PC-3 (cell line): ENCODE data around the gene TANGO2. TPM values are rescaled to one million over a fixed set of nuclear protein-coding genes. Genes with fewer than 3 reads are reported as not detected.

ENCODE experiments used
- ATAC-seq: fragments of 200-7000 bp; cut with Tn5 transposase; 2 replicates; pipeline ENCODE4 v1.9.1; 2020; ENCODE audit warnings: mild to moderate bottlenecking, moderate library complexity
- BruUV-seq: library from RNA; stranded (reverse); fragments of 400-500 nt; replicated peaks from 2 replicates; lab custom pipeline; 2021; lab: Mats Ljungman, UMichigan
- CTCF ChIA-PET: fragments of 300-600 bp; sonication (Branson Sonifier 250); formaldehyde crosslinking; loops from one replicate; lab custom pipeline; 2022; ENCODE audit warnings: antibody characterized with exemption; lab: Charles Lee
- POLR2A ChIA-PET: fragments of 300-600 bp; sonication (Branson Sonifier 250); formaldehyde crosslinking; loops from one replicate; lab custom pipeline; 2022; ENCODE audit warnings: antibody characterized with exemption; ENCODE audit not compliant: unreplicated experiment; lab: Charles Lee
- DNase-seq: peaks from one replicate; pipeline ENCODE4 v3.0.0-alpha.2; 2015
- H2AFZ ChIP-seq: fragments of 300-600 bp; sonication (generic); 2 replicates; pipeline ENCODE4 v1.6.0; 2016; ENCODE audit warnings: antibody characterized with exemption, low read length
- H3F3A ChIP-seq: fragments of 300-600 bp; sonication (generic); one replicate; pipeline ENCODE4 v1.6.0; 2017; ENCODE audit warnings: antibody characterized with exemption, low read length, control low read depth, mild to moderate bottlenecking; ENCODE audit not compliant: unreplicated experiment
- H3K27ac ChIP-seq: fragments of 300-600 bp; sonication (generic); 2 replicates; pipeline ENCODE4 v1.5.1; 2016; ENCODE audit warnings: mild to moderate bottlenecking, low read length
- H3K27me3 ChIP-seq: fragments of 300-600 bp; sonication (generic); 2 replicates; pipeline ENCODE4 v1.6.1; 2016; ENCODE audit warnings: low read length, mixed read lengths
- H3K36me3 ChIP-seq: fragments of 300-600 bp; sonication (generic); 2 replicates; pipeline ENCODE4 v1.6.1; 2016; ENCODE audit warnings: low read depth, mixed run types, low read length, mixed read lengths
- H3K4me1 ChIP-seq: fragments of 300-600 bp; sonication (generic); 2 replicates; pipeline ENCODE4 v1.5.1; 2016; ENCODE audit warnings: low read length; ENCODE audit not compliant: insufficient read depth
- H3K4me2 ChIP-seq: fragments of 300-600 bp; sonication (generic); 2 replicates; pipeline ENCODE4 v1.6.0; 2016; ENCODE audit warnings: low read length
- H3K4me3 ChIP-seq: fragments of 300-600 bp; sonication (generic); 2 replicates; pipeline ENCODE4 v1.5.1; 2016; ENCODE audit warnings: mild to moderate bottlenecking, low read length, mixed read lengths
- H3K79me2 ChIP-seq: fragments of 300-600 bp; sonication (generic); 2 replicates; pipeline ENCODE4 v1.6.1; 2017; ENCODE audit warnings: low read length, mixed read lengths
- H3K9ac ChIP-seq: fragments of 300-600 bp; sonication (generic); 2 replicates; pipeline ENCODE4 v1.6.0; 2016; ENCODE audit warnings: mild to moderate bottlenecking, low read length
- H3K9me2 ChIP-seq: fragments of 300-600 bp; sonication (generic); replicated peaks from 2 replicates; pipeline ENCODE4 v1.6.1; 2016; ENCODE audit warnings: mixed run types, low read length, mixed read lengths
- H3K9me3 ChIP-seq: fragments of 300-600 bp; sonication (generic); 2 replicates; pipeline ENCODE4 v1.6.1; 2016; ENCODE audit warnings: low read length, mixed read lengths
- H4K20me1 ChIP-seq: fragments of 300-600 bp; sonication (generic); 2 replicates; pipeline ENCODE4 v1.6.1; 2016; ENCODE audit warnings: low read length, mixed read lengths
- EZH2 ChIP-seq: fragments of 300-600 bp; sonication (generic); IDR thresholded peaks from one replicate; pipeline ENCODE4 v1.6.1; 2017; ENCODE audit warnings: antibody characterized with exemption, mild to moderate bottlenecking, low read length; ENCODE audit not compliant: unreplicated experiment
- EZH2phosphoT487 ChIP-seq: fragments of 300-600 bp; sonication (generic); IDR thresholded peaks from 2 replicates; pipeline ENCODE4 v1.6.1; 2018; ENCODE audit warnings: mild to moderate bottlenecking, antibody characterized with exemption, low read length, borderline replicate concordance
- intact Hi-C: fragments of 100-400 bp; cut with micrococcal nuclease; formaldehyde crosslinking; loops from 2 replicates; pipeline ENCODE4 v1.9.0; 2023
- total RNA-seq: library from RNA; depleted of rRNA; stranded (reverse); fragments of >200 nt; gene quantifications from 2 replicates; pipeline ENCODE4 v1.2.3, GENCODE V29; 2014
- TF ChIP-seq, protein P1 (sequence below): fragments of 300-600 bp; sonication (generic); conservative IDR thresholded peaks from 2 replicates; pipeline ENCODE4 v1.5.1; 2017; ENCODE audit warnings: antibody characterized with exemption, low read depth, mild to moderate bottlenecking, low read length

Gene TANGO2
- total RNA-seq, 1 experiment from 2014 or later, result 23.5 TPM

DNA sequence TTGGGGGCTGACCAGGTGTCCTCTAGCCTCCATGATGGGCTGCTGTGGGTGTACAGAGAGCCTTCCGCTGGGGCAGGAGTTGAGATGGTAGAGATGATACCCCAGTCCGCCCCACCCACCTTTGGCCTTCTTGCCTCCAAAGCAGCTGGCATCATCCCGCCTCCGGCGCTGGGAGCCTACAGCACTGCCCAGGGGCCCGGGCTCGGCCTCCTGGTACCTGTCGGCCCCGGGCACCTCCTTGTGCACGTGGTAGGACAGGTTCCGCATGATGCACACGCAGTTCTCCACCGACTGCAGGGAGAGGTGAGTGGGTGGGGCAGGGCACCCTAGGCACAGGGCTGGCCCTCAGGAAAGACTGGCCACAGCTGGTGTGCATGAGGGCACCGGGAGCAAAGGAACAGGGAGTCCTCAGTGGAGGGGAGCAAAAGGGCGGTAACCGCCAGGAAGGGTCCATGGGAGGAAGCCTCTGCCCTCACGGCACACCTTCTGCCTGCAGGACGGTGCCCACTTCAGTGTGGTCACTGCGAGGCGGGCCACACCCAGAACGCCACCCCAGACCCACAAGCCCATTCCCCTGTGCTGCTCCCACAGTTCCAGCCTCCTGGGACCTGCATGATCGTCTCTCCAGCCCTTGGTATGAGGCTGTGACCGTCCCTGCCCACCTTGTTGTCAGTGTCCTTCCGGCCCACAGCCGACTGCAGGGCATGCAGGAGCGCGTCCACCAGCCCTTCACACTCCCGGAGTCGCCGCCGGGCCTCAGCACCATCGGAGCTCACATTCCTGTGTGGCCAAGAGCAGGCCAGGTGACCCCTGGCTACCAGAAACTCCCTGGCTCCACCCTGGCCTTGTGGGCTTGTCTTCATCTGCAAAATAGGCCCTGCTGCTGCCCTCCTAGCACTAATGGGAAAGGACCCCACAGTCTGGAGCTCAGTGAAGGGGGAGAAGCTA, 43.3 kb upstream of the TANGO2 start:
- Histone ChIP-seq H3K4me3 (no peak overlapping the region), H3K27ac (no peak overlapping the region), H3F3A (no peaks in the 10 kb centered on the region), H4K20me1 (no peaks in the 10 kb centered on the region), H2AFZ (no peak overlapping the region), H3K4me2 (no peak overlapping the region), H3K27me3 (no peaks in the 10 kb centered on the region), H3K36me3 (no peaks in the 10 kb centered on the region), H3K9ac (no peak overlapping the region), H3K79me2 (no peaks in the 10 kb centered on the region), H3K9me2 (no peaks in the 10 kb centered on the region), H3K4me1 (peaks cover 9% of the 10 kb centered on the region; the same call in 1 of the 2 replicates), H3K9me3 (no peaks in the 10 kb centered on the region)
- intact Hi-C loops, result no loop called here
- ATAC-seq, result no peak
- POLR2A ChIA-PET, result no interaction called here
- BruUV-seq, result no TSS peak
- TF ChIP-seq EZH2phosphoT487 (no peak), EZH2 (no peak)
- DNase-seq, result no peak
- CTCF ChIA-PET, result no interaction called here

DNA sequence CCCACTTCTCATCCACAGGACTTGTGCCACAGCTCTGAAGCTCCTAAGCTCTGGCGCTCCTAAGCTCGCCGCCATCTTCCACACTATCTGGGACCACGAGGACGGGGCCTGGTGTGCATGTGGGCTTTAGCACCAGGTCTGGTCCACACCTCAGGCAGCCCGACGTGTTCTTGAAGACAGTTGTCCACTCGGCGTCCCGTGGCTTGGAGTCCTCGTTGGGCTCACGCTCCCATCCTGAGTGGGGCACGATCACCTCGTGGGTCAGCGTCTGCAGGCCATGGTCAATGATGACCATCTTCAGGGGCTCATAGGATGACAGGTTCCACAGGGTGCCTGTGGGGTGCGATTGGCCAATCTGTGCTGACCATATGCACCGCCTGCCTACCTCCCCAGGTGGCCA, 42.2 kb upstream of the TANGO2 start:
- Histone ChIP-seq H3F3A (no peaks in the 10 kb centered on the region), H4K20me1 (no peaks in the 10 kb centered on the region), H3K4me1 (peaks cover 9% of the 10 kb centered on the region; the same call in 1 of the 2 replicates), H3K4me2 (no peak overlapping the region), H3K36me3 (no peaks in the 10 kb centered on the region), H3K4me3 (no peak overlapping the region), H3K27me3 (no peaks in the 10 kb centered on the region), H2AFZ (no peak overlapping the region), H3K9me2 (no peaks in the 10 kb centered on the region), H3K9ac (no peak overlapping the region), H3K79me2 (no peaks in the 10 kb centered on the region), H3K27ac (no peak overlapping the region), H3K9me3 (no peaks in the 10 kb centered on the region)
- ATAC-seq (no peak), DNase-seq (no peak)
- TF ChIP-seq EZH2phosphoT487, result no peak
- TF ChIP-seq EZH2, result no peak
- TF ChIP-seq, protein P1, sequence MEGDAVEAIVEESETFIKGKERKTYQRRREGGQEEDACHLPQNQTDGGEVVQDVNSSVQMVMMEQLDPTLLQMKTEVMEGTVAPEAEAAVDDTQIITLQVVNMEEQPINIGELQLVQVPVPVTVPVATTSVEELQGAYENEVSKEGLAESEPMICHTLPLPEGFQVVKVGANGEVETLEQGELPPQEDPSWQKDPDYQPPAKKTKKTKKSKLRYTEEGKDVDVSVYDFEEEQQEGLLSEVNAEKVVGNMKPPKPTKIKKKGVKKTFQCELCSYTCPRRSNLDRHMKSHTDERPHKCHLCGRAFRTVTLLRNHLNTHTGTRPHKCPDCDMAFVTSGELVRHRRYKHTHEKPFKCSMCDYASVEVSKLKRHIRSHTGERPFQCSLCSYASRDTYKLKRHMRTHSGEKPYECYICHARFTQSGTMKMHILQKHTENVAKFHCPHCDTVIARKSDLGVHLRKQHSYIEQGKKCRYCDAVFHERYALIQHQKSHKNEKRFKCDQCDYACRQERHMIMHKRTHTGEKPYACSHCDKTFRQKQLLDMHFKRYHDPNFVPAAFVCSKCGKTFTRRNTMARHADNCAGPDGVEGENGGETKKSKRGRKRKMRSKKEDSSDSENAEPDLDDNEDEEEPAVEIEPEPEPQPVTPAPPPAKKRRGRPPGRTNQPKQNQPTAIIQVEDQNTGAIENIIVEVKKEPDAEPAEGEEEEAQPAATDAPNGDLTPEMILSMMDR, result no peak
- ChIA-PET POLR2A (no interaction called here), CTCF (no interaction called here)
- BruUV-seq, result no TSS peak
- intact Hi-C loops, result no loop called here

DNA sequence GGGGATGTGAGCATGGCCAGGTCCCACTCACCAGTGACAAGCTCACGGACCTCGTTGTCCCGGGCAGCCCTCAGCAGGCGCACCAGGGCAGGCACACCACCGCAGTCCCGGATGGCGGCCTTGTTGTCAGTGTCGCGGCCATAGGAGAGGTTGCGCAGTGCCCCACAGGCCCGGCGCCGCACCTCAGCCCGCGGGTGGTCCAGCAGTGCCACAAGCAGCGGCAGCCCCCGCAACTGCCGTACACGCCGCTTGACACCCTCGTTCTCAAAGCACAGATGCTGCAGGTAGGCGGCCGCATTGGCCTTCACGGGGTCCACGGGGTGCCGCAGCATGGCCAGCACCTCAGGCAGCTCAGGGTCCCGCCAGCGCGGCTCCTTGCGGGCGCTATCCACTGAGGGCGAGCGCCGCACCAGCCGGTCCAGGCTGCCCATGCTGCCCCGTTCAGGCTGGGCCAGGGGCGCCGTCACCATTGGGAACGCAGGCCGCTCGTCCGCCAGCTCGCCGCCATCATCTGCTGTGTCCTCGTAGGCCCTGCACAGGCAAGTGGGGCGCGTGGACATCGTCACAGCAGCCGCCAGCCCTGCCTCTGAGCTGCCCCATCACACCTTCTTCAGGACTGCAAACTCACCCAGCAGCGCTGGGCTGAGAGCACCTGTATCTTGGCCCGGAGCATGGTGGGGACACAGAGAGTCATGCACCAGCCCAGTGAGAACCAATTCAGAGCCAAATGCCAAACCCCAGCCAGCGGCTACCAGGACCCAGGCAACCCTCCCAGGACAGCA, 41.0 kb upstream of the TANGO2 start:
- no peak overlapping the region for H3K4me3 ChIP-seq
- no peaks in the 10 kb centered on the region for H3K79me2 ChIP-seq
- DNase-seq (no peak), ATAC-seq (no peak)
- H3K27ac ChIP-seq, result no peak overlapping the region
- intact Hi-C loops, result no loop called here
- no peaks in the 10 kb centered on the region for H3K27me3 ChIP-seq
- no peaks in the 10 kb centered on the region for H3K36me3 ChIP-seq
- no peaks in the 10 kb centered on the region for H3K9me2 ChIP-seq
- CTCF ChIA-PET, result no interaction called here
- no peaks in the 10 kb centered on the region for H3K9me3 ChIP-seq
- H3K4me2 ChIP-seq, result no peak overlapping the region
- no peak overlapping the region for H2AFZ ChIP-seq
- no peaks in the 10 kb centered on the region for H3F3A ChIP-seq
- POLR2A ChIA-PET, result no interaction called here
- H3K4me1 ChIP-seq, result peaks cover 19% of the 10 kb centered on the region
- TF ChIP-seq EZH2phosphoT487, result no peak
- TF ChIP-seq, protein P1, result no peak
- TF ChIP-seq EZH2, result no peak
- H3K9ac ChIP-seq, result no peak overlapping the region
- H4K20me1 ChIP-seq, result no peaks in the 10 kb centered on the region
- no TSS peak for BruUV-seq
